Measurements from ENCODE around the gene AHI1. TPM values are rescaled to one million over a fixed set of nuclear protein-coding genes. Genes with fewer than 3 reads are reported as not detected.
A peak's percentile ranks its signal among the peaks of the same experiment; 100 is the strongest.

AHI1 gene
- total and polyA plus RNA-seq, 8 donors: 3.7 to 89.9 (median 49.5) TPM

GRCh38 chr6:135258970-135259369, 238.6 kb downstream of the AHI1 start:
- H3K36me3 ChIP-seq: no peaks in the 10 kb centered on the region
- H3K27ac ChIP-seq: no peak overlapping the region
- DNase-seq: peak in 1 of 2 donors; percentile 16
- H3K4me3 ChIP-seq: no peak overlapping the region
- H3K9me3 ChIP-seq: no peaks in the 10 kb centered on the region
- H3K27me3 ChIP-seq: no peaks in the 10 kb centered on the region
- WGBS, 5 donors: 73 to 81% (median 79%) methylated on average over 6 of the region's 6 CpGs
- no peaks in the 10 kb centered on the region for H3K4me1 ChIP-seq
- intact Hi-C loops (cut with DNase I; ENCODE audit: low total_unique reads): no loop called here
- TF ChIP-seq POLR2AphosphoS5 (IDR thresholded peaks at IDR 0.05) (no peak), POLR2A (IDR thresholded peaks at IDR 0.05) (no peak), EP300 (IDR thresholded peaks at IDR 0.05) (no peak)
- TF ChIP-seq, protein P1, sequence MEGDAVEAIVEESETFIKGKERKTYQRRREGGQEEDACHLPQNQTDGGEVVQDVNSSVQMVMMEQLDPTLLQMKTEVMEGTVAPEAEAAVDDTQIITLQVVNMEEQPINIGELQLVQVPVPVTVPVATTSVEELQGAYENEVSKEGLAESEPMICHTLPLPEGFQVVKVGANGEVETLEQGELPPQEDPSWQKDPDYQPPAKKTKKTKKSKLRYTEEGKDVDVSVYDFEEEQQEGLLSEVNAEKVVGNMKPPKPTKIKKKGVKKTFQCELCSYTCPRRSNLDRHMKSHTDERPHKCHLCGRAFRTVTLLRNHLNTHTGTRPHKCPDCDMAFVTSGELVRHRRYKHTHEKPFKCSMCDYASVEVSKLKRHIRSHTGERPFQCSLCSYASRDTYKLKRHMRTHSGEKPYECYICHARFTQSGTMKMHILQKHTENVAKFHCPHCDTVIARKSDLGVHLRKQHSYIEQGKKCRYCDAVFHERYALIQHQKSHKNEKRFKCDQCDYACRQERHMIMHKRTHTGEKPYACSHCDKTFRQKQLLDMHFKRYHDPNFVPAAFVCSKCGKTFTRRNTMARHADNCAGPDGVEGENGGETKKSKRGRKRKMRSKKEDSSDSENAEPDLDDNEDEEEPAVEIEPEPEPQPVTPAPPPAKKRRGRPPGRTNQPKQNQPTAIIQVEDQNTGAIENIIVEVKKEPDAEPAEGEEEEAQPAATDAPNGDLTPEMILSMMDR (IDR thresholded peaks at IDR 0.05): no peak

GRCh38 chr6:135257631-135258405, 239.7 kb downstream of the AHI1 start:
- intact Hi-C loops (cut with DNase I; ENCODE audit: low total_unique reads): no loop called here
- WGBS, 5 donors: 73 to 82% (median 81%) methylated on average over 2 of the region's 2 CpGs
- Histone ChIP-seq H3K9me3 (no peaks in the 10 kb centered on the region), H3K36me3 (no peaks in the 10 kb centered on the region), H3K27me3 (no peaks in the 10 kb centered on the region), H3K27ac (no peak overlapping the region), H3K4me3 (no peak overlapping the region), H3K4me1 (no peaks in the 10 kb centered on the region)
- DNase-seq: no peak
- no peak for TF ChIP-seq POLR2A (IDR thresholded peaks at IDR 0.05)
- TF ChIP-seq POLR2AphosphoS5 (IDR thresholded peaks at IDR 0.05): no peak
- TF ChIP-seq EP300 (IDR thresholded peaks at IDR 0.05): no peak
- TF ChIP-seq, protein P1 (IDR thresholded peaks at IDR 0.05): no peak

GRCh38 chr6:135256866-135257265, 240.7 kb downstream of the AHI1 start:
- no peak for DNase-seq
- Histone ChIP-seq H3K9me3 (no peaks in the 10 kb centered on the region), H3K4me1 (peaks cover 4 to 6% (median 5%) of the 10 kb centered on the region in 4 donors), H3K27me3 (no peaks in the 10 kb centered on the region), H3K27ac (no peak overlapping the region), H3K4me3 (no peak overlapping the region), H3K36me3 (no peaks in the 10 kb centered on the region)
- intact Hi-C loops (cut with DNase I; ENCODE audit: low total_unique reads): no loop called here
- WGBS, 5 donors: 57 to 77% (median 71%) methylated on average over 4 of the region's 4 CpGs
- TF ChIP-seq, protein P1 (IDR thresholded peaks at IDR 0.05): no peak
- no peak for TF ChIP-seq POLR2A (IDR thresholded peaks at IDR 0.05)
- no peak for TF ChIP-seq EP300 (IDR thresholded peaks at IDR 0.05)
- no peak for TF ChIP-seq POLR2AphosphoS5 (IDR thresholded peaks at IDR 0.05)

DNA sequence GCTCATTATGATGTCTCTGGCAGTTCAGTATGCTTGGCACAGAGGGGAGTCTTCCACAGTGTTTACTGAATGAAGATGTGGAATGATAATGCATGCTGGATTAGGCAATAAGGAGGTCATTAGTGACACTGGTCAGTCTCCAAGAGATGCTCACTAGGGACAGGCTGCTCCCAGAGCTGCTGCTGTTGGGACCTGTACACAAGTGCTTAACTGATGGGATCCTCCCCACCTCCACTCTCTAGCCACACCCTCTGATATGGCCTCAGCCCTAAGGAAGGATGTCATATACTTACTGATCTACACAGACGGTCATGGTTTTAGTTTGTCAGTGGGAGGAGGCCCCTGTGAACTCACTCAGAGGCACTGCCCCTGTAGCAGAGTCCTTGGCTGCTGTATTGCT, 243.1 kb downstream of the AHI1 start:
- H3K4me1 ChIP-seq: peaks cover 5 to 18% (median 14%) of the 10 kb centered on the region in 4 donors
- no peaks in the 10 kb centered on the region for H3K27me3 ChIP-seq
- no peak overlapping the region for H3K4me3 ChIP-seq
- TF ChIP-seq EP300 (IDR thresholded peaks at IDR 0.05): no peak
- no peak for TF ChIP-seq POLR2AphosphoS5 (IDR thresholded peaks at IDR 0.05)
- TF ChIP-seq, protein P1 (IDR thresholded peaks at IDR 0.05): no peak
- TF ChIP-seq POLR2A (IDR thresholded peaks at IDR 0.05): no peak
- 58 to 85% (median 67%) methylated on average over 1 of the region's 1 CpG for WGBS, 5 donors
- no peaks in the 10 kb centered on the region for H3K9me3 ChIP-seq
- intact Hi-C loops (cut with DNase I; ENCODE audit: low total_unique reads): no loop called here
- H3K36me3 ChIP-seq: no peaks in the 10 kb centered on the region
- H3K27ac ChIP-seq: no peak overlapping the region
- no peak for DNase-seq

Data from stomach (tissue), 9 donors.